GM12875 (cell line): ENCODE measurements around the gene C5AR1.

Experiments used
- H3K4me3 ChIP-seq: one replicate; pipeline ENCODE4 v1.5.1; 2011; ENCODE audit warnings: low read depth, low read length, control low read depth
- TF ChIP-seq, protein P1 (sequence below): IDR thresholded peaks from 2 replicates; pipeline ENCODE4 v1.5.1; 2011; ENCODE audit warnings: low read depth, mild to moderate bottlenecking, control low read depth, inconsistent platforms, low read length, moderate library complexity, borderline replicate concordance; ENCODE audit not compliant: insufficient read depth

Gene C5AR1

GRCh38 chr19:47350630-47351029 lies 41.0 kb downstream of the C5AR1 start:
- TF ChIP-seq, protein P1, sequence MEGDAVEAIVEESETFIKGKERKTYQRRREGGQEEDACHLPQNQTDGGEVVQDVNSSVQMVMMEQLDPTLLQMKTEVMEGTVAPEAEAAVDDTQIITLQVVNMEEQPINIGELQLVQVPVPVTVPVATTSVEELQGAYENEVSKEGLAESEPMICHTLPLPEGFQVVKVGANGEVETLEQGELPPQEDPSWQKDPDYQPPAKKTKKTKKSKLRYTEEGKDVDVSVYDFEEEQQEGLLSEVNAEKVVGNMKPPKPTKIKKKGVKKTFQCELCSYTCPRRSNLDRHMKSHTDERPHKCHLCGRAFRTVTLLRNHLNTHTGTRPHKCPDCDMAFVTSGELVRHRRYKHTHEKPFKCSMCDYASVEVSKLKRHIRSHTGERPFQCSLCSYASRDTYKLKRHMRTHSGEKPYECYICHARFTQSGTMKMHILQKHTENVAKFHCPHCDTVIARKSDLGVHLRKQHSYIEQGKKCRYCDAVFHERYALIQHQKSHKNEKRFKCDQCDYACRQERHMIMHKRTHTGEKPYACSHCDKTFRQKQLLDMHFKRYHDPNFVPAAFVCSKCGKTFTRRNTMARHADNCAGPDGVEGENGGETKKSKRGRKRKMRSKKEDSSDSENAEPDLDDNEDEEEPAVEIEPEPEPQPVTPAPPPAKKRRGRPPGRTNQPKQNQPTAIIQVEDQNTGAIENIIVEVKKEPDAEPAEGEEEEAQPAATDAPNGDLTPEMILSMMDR = no peak
- H3K4me3 ChIP-seq = no peak overlapping the region

GRCh38 chr19:47351548-47351947 lies 41.9 kb downstream of the C5AR1 start:
- no peak overlapping the region for H3K4me3 ChIP-seq
- TF ChIP-seq, protein P1 = no peak

DNA sequence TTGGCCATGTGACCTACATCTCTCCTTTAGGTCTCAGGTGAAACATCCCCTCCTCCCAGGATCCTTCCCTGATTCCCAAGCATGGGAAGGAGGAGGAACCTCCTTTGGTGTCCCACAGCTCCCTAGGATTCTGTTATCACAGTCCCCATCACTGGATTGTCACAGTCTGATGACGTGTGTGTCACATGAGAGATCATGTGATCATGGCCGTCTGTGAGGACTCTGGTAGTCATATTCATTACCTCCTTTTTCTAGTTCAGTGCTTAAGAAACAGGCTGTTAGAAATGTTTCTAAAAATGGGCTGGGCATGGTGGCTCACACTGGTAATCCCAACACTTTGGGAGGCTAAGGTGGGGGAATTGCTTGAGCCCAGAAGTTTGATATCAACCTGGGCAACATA lies 42.4 kb downstream of the C5AR1 start:
- TF ChIP-seq, protein P1 = no peak

GRCh38 chr19:47353307-47353712 lies 43.6 kb downstream of the C5AR1 start:
- H3K4me3 ChIP-seq = no peak overlapping the region
- TF ChIP-seq, protein P1 = no peak

More for the DNA sequence above, 42.4 kb downstream of the C5AR1 start:
- H3K4me3 ChIP-seq = no peak overlapping the region

DNA sequence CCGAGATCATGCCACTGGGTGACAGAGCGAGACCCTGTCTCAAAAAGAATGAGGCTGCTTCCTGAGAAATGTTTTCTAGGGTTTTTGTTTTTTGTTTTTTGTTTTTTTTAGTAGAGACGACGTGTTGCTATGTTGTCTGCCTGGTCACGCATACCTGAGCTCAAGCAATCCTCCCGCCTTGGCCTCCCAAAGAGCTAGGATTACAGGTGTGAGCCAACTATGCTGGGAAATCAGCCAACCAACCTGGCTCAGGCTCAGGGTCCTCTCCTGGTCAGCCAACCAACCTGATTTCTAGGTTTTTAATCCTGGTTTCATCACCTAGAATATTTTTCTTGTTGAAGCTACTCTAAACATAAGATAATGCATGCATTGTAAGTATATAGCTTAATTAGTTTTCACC lies 47.2 kb downstream of the C5AR1 start:
- TF ChIP-seq, protein P1 = no peak

GRCh38 chr19:47357788-47358680 lies 48.4 kb downstream of the C5AR1 start:
- no peak overlapping the region for H3K4me3 ChIP-seq
- TF ChIP-seq, protein P1 = peak; percentile 42; the same call in 1 of the 2 replicates

More for the DNA sequence above, 47.2 kb downstream of the C5AR1 start:
- no peak overlapping the region for H3K4me3 ChIP-seq

GRCh38 chr19:47358936-47359335 lies 49.3 kb downstream of the C5AR1 start:
- TF ChIP-seq, protein P1 = no peak
- no peak overlapping the region for H3K4me3 ChIP-seq
